Measurements from ENCODE around the gene TCEAL3. TPM values are rescaled to one million over a fixed set of nuclear protein-coding genes. Genes with fewer than 3 reads are reported as not detected.
A peak's percentile ranks its signal among the peaks of the same experiment; 100 is the strongest.

The TCEAL3 gene, protein sequence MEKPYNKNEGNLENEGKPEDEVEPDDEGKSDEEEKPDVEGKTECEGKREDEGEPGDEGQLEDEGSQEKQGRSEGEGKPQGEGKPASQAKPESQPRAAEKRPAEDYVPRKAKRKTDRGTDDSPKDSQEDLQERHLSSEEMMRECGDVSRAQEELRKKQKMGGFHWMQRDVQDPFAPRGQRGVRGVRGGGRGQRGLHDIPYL
- 1 to 10 TPM; 5.6 to 7.9 TPM for total RNA-seq

DNA sequence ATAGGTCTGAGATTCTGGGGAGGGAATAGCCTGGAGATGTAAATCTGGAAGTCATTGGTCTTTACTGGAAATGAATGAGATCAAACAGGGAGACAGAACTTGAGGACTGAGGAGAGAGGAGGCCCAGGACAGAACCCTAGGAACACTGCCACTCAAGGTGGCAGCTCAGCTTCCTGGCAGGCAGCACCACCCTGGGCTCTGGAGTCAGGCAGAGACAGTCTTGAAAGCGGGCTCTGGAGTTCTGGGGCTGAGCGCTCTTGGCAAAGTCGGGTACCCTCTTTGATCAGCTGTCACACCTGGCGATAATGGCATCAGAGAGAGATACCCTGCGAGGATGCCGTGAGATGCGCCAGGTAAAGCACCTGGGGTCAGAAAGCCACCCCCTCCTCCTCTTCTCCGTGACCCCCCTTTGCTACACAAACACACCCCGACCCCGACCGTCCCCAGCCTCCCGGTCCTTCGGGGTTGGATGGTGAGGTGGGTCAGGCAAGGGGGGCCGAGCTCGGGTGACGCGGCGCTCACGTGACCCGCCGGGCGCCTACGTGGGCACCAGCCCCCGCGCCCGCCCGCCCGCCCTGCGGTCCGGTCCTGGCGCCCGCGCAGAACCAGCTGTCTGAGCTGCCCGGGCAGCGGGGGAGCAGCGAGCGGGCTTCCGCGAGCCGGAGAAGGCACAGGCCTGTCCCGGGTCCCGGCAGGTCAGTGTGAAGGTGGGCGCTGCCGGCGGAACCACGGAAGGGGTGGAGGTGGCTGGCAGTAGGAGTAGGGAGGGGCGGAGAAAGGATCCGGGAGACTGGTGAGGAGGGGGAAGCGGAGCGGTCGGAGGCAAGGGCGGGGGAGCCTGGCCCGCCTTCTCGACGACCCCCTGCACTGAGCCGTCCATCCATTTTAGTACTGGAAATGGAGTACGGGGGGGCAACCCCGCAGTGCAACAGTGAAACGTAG lies at the start of gene TCEAL3:
Gene TCEAL3 (plus strand): TSS at position 600 of the 942 bp plus-strand sequence. CDS start 1,102 bp downstream, outside the sequence.
- intact Hi-C loops (cut with micrococcal nuclease): no loop called here
- Mint-ChIP-seq H3K4me3 (peak within 1 kb of the TSS; percentile 76), H3K27ac (peak within 1 kb of the TSS; percentile 77), H3K4me1 (ENCODE audit: low read depth) (peaks cover 2% of the 10 kb centered on the region), H3K36me3 (ENCODE audit: low read depth) (peaks cover 4% of the 10 kb centered on the region), H3K9me3 (no peaks in the 10 kb centered on the region), H3K27me3 (no peaks in the 10 kb centered on the region)
- DNase-seq (peak; percentile 27), ATAC-seq (peak; percentile 80)
- ChIA-PET POLR2A (no interaction called here), CTCF (no interaction called here)
- TF ChIP-seq, protein P1, sequence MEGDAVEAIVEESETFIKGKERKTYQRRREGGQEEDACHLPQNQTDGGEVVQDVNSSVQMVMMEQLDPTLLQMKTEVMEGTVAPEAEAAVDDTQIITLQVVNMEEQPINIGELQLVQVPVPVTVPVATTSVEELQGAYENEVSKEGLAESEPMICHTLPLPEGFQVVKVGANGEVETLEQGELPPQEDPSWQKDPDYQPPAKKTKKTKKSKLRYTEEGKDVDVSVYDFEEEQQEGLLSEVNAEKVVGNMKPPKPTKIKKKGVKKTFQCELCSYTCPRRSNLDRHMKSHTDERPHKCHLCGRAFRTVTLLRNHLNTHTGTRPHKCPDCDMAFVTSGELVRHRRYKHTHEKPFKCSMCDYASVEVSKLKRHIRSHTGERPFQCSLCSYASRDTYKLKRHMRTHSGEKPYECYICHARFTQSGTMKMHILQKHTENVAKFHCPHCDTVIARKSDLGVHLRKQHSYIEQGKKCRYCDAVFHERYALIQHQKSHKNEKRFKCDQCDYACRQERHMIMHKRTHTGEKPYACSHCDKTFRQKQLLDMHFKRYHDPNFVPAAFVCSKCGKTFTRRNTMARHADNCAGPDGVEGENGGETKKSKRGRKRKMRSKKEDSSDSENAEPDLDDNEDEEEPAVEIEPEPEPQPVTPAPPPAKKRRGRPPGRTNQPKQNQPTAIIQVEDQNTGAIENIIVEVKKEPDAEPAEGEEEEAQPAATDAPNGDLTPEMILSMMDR (IDR thresholded peaks at IDR 0.05): no peak

DNA sequence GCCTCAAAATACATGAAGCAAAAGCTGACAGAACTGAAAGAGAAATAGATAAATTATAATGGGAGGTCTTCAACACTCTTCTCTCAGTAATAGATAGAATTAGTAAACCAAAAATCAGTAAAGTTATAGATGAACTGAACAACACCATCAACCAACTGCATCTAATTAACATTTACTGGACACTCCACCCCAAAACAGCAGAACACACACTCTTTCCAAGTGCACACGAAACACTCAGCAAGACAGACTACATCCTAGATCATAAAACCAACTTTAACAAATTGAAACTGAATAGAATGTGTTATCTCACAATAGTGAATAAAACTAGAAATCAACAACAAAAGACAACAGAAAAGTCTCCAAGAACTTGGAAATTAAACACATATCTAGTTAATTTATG lies 47.5 kb upstream of the TCEAL3 start:
- Mint-ChIP-seq H3K4me1 (ENCODE audit: low read depth) (no peaks in the 10 kb centered on the region), H3K9me3 (no peaks in the 10 kb centered on the region), H3K36me3 (ENCODE audit: low read depth) (no peaks in the 10 kb centered on the region), H3K4me3 (no peak overlapping the region), H3K27ac (no peak overlapping the region), H3K27me3 (peaks cover 2% of the 10 kb centered on the region)
- TF ChIP-seq, protein P1 (IDR thresholded peaks at IDR 0.05): no peak
- intact Hi-C loops (cut with micrococcal nuclease): no loop called here
- ChIA-PET CTCF (interaction anchor here (0.9 kb wide), 1 partner anchor 65 kb away, joined by 3 read pairs; no protein-coding TSS in a partner anchor), POLR2A (no interaction called here)
- DNase-seq (no peak), ATAC-seq (no peak)

DNA sequence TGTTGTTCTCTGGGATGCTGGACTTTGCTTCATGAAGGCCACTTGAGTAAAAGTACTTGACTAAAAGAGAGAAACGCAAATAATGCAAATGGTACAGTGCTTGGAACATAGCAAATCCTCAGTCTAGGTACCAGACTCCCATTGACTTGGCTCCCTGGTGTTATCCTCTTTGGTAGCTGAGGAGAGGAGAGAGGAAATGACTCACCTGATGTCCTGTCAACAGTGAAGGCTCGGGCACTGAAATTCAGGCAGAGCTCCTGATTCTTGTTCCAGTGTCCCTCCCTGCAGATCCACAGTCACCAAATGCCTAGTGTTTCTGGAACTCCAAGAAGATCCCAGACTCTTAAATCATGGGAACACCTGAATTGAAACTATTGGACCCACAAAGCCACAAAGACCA lies 45.0 kb upstream of the TCEAL3 start:
- ChIA-PET POLR2A (no interaction called here), CTCF (no interaction called here)
- Mint-ChIP-seq H3K27ac (no peak overlapping the region), H3K4me3 (no peak overlapping the region), H3K4me1 (ENCODE audit: low read depth) (no peaks in the 10 kb centered on the region), H3K27me3 (peaks cover 2% of the 10 kb centered on the region), H3K36me3 (ENCODE audit: low read depth) (no peaks in the 10 kb centered on the region), H3K9me3 (no peaks in the 10 kb centered on the region)
- DNase-seq (no peak), ATAC-seq (no peak)
- intact Hi-C loops (cut with micrococcal nuclease): no loop called here
- TF ChIP-seq, protein P1 (IDR thresholded peaks at IDR 0.05): no peak

DNA sequence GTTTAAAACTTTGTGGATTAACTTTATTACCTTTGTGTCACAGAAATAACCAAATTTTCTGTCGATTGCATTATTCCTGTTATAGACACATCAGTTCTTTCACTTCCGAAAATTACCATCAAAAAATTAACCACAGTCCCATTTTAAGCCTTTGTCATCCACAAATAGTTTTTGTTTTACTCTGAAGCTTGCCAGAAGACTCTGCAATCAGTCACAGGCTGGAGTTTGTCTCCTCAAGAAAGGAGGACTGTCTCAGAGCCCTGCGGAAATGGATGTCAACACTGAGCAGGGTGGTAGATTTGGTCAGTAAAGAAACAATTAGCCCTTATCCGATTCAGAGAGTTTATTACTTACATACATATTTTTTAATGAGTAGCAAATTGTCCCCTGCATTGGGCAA lies 42.6 kb upstream of the TCEAL3 start:
- Mint-ChIP-seq H3K4me1 (ENCODE audit: low read depth) (no peaks in the 10 kb centered on the region), H3K4me3 (no peak overlapping the region), H3K27me3 (peaks cover 2% of the 10 kb centered on the region), H3K27ac (no peak overlapping the region), H3K36me3 (ENCODE audit: low read depth) (no peaks in the 10 kb centered on the region), H3K9me3 (no peaks in the 10 kb centered on the region)
- ATAC-seq (no peak), DNase-seq (no peak)
- TF ChIP-seq, protein P1 (IDR thresholded peaks at IDR 0.05): no peak
- CTCF ChIA-PET: no interaction called here
- intact Hi-C loops (cut with micrococcal nuclease): no loop called here
- POLR2A ChIA-PET: no interaction called here

DNA sequence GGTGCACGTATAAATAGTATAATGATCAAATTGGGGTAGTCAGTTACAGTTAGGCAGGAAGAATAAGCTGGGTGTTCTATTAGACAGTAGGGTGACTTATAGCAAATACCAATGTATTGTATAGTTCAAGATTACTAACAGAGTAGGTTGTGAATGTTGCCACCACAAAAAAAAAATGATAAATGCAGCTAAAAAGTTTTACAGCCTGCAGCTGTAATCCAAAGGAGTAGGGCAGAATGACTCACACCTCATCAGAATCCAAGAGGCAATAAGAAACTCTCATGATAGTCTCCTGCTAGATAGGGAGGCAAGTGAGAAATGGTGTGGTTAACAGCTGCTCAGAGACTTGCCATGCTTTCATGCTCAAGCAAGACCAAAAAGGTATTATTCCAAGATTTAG lies 42.0 kb upstream of the TCEAL3 start:
- ATAC-seq (no peak), DNase-seq (no peak)
- TF ChIP-seq, protein P1 (IDR thresholded peaks at IDR 0.05): no peak
- CTCF ChIA-PET: no interaction called here
- no peaks in the 10 kb centered on the region for H3K9me3 Mint-ChIP-seq
- intact Hi-C loops (cut with micrococcal nuclease): no loop called here
- H3K36me3 Mint-ChIP-seq (ENCODE audit: low read depth): no peaks in the 10 kb centered on the region
- POLR2A ChIA-PET: no interaction called here
- peaks cover 2% of the 10 kb centered on the region for H3K27me3 Mint-ChIP-seq
- no peak overlapping the region for H3K27ac Mint-ChIP-seq
- H3K4me3 Mint-ChIP-seq: no peak overlapping the region
- no peaks in the 10 kb centered on the region for H3K4me1 Mint-ChIP-seq (ENCODE audit: low read depth)
